Activated naive CD4-positive, alpha-beta T cell treated with anti-CD3 and anti-CD28 coated beads, Interleukin-2, amount 50 U/mL, for 72 hours (primary cell): Measurements from ENCODE around the gene WDR26. TPM values are rescaled to one million over a fixed set of nuclear protein-coding genes. Genes with fewer than 3 reads are reported as not detected.

ENCODE experiments used
- ATAC-seq, 2 donors: fragments of 150-1000 bp; cut with Tn5 transposase; 2 replicates each; pipeline ENCODE4 v1.10.0; 2021; ENCODE audit warnings: mild to moderate bottlenecking in 2 of 2, moderate library complexity in 2 of 2
- DNase-seq, 2 donors: peaks; one replicate each; pipeline ENCODE4 v3.0.0; 2021 to 2022; ENCODE audit warnings: low spot score in 2 of 2
- H3K27ac Mint-ChIP-seq, 2 donors: one replicate each; pipeline ENCODE4 v1.8.0; 2022; ENCODE audit warnings: mild to moderate bottlenecking in 2 of 2, mixed read lengths in 2 of 2
- H3K36me3 Mint-ChIP-seq, 2 donors: one replicate each; pipeline ENCODE4 v1.8.0; 2022; ENCODE audit warnings: mixed read lengths in 2 of 2
- H3K9me3 Mint-ChIP-seq, 2 donors: one replicate each; pipeline ENCODE4 v1.8.0; 2022; ENCODE audit warnings: mixed read lengths in 2 of 2
- total RNA-seq, 2 donors: library from RNA; stranded (reverse); gene quantifications; one replicate each; pipeline ENCODE4 v1.2.3, GENCODE V29; 2022

The WDR26 gene
- total RNA-seq, 2 donors from 2014 or later: 74.3 to 86.3 TPM

DNA sequence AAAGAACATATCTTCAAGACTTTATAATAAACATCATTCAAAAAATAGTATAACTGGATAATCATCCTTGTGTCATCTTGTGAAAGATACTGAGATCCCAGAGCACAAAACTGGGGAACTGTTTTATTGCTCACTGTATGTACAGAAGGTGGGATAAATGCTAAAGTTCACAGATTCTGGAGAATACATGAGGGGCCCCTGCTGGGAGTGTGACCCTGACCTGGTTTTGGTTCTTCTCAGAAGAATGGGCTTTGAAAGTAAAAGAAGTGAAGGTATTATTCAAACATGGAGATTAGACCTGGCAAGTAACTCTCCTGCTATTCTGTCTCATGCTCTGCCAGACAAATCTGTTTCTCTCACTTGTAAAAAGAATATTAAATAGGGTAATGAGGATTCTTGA lies 14.5 kb downstream of the WDR26 start:
- ATAC-seq (no peak), DNase-seq (no peak)
- Mint-ChIP-seq H3K9me3 (no peaks in the 10 kb centered on the region), H3K27ac (no peak overlapping the region), H3K36me3 (peaks cover 8 to 25% of the 10 kb centered on the region in 2 donors)

DNA sequence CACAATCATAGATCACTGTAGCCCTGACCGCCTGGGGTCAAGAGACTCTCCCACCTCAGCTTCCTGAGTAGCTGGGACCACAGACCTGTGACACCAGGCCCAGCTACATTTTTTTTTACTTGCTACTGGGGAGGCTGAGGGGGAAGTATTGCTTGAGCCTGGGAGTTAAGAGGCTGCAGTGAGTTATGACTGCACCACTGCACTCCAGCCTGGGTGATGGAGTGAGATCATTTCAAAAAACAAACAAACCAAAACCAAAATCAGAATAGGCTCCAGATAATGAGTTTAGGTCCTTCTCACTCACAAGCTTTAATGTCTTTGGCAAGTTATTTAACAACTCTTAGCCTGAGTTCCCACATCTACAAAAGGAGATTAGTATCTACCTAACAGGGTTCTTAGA lies 22.8 kb downstream of the WDR26 start:
- H3K27ac Mint-ChIP-seq: no peak overlapping the region
- peaks cover 0 to 7% of the 10 kb centered on the region in 2 donors for H3K36me3 Mint-ChIP-seq
- H3K9me3 Mint-ChIP-seq: no peaks in the 10 kb centered on the region
- ATAC-seq (peak in 1 of 2 donors; percentile 37), DNase-seq (no peak)

DNA sequence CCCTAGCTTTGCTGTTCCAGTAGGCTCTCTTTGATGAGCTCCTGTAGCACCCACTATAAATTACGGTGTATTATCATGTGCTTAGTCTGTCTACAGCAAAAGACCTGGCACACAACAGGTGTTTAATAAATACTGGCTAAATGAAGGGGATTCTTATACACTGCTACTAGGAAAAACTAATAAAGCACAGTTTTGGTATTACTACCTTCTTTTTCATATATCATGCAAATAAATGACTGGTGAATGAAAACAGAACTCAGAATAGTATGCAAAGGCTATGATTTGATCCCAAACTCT lies 26.4 kb downstream of the WDR26 start:
- DNase-seq: no peak
- Mint-ChIP-seq H3K27ac (no peak overlapping the region), H3K9me3 (no peaks in the 10 kb centered on the region), H3K36me3 (peaks cover 8 to 15% of the 10 kb centered on the region in 2 donors)
- no peak for ATAC-seq

DNA sequence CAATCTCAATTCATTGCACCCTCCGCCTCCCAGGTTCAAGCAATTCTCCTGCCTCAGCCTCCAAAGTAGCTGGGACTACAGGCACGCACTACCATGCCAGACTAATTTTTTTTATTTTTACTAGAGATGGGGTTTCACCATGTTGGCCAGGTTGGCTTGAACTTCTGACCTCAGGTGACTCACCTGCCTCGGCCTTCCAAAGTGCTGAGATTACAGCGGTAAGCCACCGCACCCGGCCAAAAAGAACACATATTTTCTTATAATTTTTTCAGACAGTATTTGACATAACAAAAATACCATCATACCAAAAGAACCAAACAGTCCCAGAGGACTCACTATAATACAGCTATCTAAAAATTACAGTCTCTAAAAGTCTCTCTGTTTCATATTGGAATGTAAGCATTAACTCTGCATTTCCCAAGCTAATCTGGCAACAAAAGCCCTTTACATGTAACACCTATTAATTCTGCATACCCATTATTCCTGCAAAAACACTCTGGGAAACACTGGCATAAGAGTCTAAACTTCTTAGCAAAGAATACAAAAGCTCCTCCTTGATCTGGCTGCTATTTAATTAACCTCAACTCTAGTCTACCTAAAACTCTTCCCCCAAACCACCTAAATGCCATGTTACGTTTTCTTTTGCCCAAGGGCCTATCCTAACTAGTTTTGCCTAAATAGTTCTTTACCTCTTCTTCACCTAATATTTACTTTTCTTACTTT lies 26.9 kb downstream of the WDR26 start:
- Mint-ChIP-seq H3K27ac (no peak overlapping the region), H3K36me3 (peaks cover 8 to 15% of the 10 kb centered on the region in 2 donors)

GRCh38 chr1:224406216-224406615 lies 28.4 kb downstream of the WDR26 start:
- no peak for DNase-seq
- no peak for ATAC-seq
- peak overlapping the region; percentile 46 to 69 for H3K27ac Mint-ChIP-seq
- H3K9me3 Mint-ChIP-seq: no peaks in the 10 kb centered on the region
- H3K36me3 Mint-ChIP-seq: peaks cover 8 to 16% of the 10 kb centered on the region in 2 donors

More for the DNA sequence above, 26.9 kb downstream of the WDR26 start:
- DNase-seq: no peak
- ATAC-seq: no peak
- no peaks in the 10 kb centered on the region for H3K9me3 Mint-ChIP-seq

- Mint-ChIP-seq H3K9me3 (no peaks in the 10 kb centered on the region), H3K27ac (peak overlapping the region in 1 of 2 donors; percentile 46), H3K36me3 (peaks cover 8 to 21% of the 10 kb centered on the region in 2 donors)
- no peak for ATAC-seq
- DNase-seq: no peak
Observed at GRCh38 chr1:224405604-224405970, 29.0 kb downstream of the WDR26 start.

DNA sequence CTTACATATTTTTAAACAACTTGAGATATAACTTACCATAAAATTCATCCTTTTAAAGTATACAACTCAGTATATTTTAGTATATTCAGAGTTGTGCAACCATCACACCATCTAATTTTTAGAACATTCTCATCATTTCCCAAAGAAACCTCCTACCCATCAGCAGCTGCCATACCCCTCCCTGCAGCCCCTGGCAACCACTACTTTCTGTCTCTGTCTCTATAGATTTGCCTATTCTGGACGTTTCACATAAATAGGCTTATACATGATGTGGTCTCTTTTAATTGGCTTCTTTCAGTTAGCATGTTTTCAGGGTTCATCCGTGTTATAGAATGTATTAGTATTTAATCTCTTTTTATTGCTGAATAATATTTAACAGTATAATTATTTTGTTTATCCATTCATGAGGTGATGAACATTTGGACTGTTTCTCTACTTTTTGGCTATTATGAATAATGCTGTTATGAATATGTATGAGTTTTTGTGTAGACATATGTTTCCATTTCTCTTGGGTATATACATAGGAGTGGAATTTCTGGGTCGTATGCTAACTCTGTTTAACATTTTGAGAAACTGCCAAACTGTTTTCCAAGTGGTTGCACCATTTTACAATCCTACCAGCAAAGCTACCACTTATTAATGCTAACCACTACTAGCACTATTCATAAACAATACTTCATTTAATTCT lies 29.5 kb downstream of the WDR26 start:
- DNase-seq (no peak), ATAC-seq (no peak)
- peaks cover 8 to 21% of the 10 kb centered on the region in 2 donors for H3K36me3 Mint-ChIP-seq
- peak overlapping the region in 1 of 2 donors; percentile 8 for H3K27ac Mint-ChIP-seq
- H3K9me3 Mint-ChIP-seq: no peaks in the 10 kb centered on the region

GRCh38 chr1:224402472-224403036 lies 32.0 kb downstream of the WDR26 start:
- ATAC-seq: no peak
- no peak overlapping the region for H3K27ac Mint-ChIP-seq
- DNase-seq: no peak
- H3K9me3 Mint-ChIP-seq: no peaks in the 10 kb centered on the region
- peaks cover 8 to 31% of the 10 kb centered on the region in 2 donors for H3K36me3 Mint-ChIP-seq

DNA sequence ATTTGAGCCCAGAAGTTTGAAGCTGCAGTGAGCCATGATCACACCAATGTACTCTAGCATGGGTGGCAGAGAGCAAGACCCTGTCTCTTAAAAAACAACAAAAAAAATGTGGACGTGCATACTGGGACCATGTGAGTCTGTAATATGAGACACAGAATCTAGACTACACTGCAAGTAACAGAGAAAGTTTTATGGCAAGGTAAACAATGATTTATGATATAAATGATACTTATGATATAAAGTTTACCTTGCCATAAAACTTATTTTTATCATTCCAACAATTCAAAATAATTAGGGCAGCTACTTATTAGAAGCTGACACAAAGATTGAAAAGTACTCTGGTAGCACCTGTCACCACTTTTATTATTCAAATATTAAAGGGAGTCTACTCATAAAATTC lies 34.7 kb downstream of the WDR26 start:
- DNase-seq (no peak), ATAC-seq (no peak)
- H3K27ac Mint-ChIP-seq: no peak overlapping the region
- H3K36me3 Mint-ChIP-seq: peaks cover 0 to 28% of the 10 kb centered on the region in 2 donors
- H3K9me3 Mint-ChIP-seq: no peaks in the 10 kb centered on the region

- no peaks in the 10 kb centered on the region for H3K9me3 Mint-ChIP-seq
- peaks cover 7 to 40% of the 10 kb centered on the region in 2 donors for H3K36me3 Mint-ChIP-seq
- ATAC-seq (no peak), DNase-seq (no peak)
- H3K27ac Mint-ChIP-seq: no peak overlapping the region
Observed at GRCh38 chr1:224393294-224393693, 41.3 kb downstream of the WDR26 start.

DNA sequence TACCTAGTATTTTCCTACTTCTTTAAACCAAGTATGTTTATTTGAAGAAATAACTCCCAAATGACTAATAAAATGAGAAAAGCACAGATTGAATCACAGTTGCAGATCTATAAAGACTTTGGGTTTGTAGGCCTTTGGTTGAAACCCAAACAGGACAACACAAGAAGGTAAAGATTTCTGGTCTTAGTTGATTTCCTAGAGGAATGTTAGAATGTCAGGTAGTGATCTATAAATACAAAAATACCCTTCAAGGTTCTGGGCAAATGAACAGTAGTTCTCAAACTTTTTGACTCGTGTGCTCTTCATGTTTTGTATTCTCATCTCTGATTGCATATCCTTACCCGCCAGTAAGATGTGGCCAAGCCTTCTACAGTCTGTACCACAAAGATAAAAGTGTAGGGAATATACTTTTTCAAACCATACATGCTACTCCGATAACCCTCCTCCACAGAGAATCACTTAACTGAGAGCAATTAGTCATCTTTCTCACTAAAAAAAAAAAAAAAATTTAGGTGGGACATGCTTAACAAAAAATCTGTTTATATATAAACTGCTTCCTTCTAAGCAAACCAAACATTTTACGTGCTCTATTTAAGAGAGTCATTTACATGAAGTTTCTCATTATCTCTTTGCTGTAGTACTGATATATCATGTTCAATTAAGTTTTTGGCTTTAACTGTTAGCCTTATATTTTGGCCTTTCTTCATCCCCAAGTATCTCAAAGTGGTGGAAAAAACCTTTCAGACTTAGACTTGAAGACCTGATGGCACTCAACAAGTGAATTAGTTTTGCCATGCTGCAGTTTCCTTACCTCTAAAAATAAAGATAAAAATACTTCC lies 42.0 kb downstream of the WDR26 start:
- peaks cover 7 to 40% of the 10 kb centered on the region in 2 donors for H3K36me3 Mint-ChIP-seq
- no peaks in the 10 kb centered on the region for H3K9me3 Mint-ChIP-seq
- H3K27ac Mint-ChIP-seq: no peak overlapping the region
- DNase-seq (no peak), ATAC-seq (peak; percentile 73 to 86)

- no peaks in the 10 kb centered on the region for H3K9me3 Mint-ChIP-seq
- H3K36me3 Mint-ChIP-seq: peaks cover 7 to 28% of the 10 kb centered on the region in 2 donors
- no peak for ATAC-seq
- no peak overlapping the region for H3K27ac Mint-ChIP-seq
- DNase-seq: no peak
Observed at GRCh38 chr1:224390517-224390916, 44.1 kb downstream of the WDR26 start.

- DNase-seq: no peak
- Mint-ChIP-seq H3K36me3 (peaks cover 7 to 19% of the 10 kb centered on the region in 2 donors), H3K27ac (peak overlapping the region in 1 of 2 donors; percentile 9), H3K9me3 (no peaks in the 10 kb centered on the region)
- ATAC-seq: no peak
Observed at GRCh38 chr1:224387943-224388342, 46.7 kb downstream of the WDR26 start.

DNA sequence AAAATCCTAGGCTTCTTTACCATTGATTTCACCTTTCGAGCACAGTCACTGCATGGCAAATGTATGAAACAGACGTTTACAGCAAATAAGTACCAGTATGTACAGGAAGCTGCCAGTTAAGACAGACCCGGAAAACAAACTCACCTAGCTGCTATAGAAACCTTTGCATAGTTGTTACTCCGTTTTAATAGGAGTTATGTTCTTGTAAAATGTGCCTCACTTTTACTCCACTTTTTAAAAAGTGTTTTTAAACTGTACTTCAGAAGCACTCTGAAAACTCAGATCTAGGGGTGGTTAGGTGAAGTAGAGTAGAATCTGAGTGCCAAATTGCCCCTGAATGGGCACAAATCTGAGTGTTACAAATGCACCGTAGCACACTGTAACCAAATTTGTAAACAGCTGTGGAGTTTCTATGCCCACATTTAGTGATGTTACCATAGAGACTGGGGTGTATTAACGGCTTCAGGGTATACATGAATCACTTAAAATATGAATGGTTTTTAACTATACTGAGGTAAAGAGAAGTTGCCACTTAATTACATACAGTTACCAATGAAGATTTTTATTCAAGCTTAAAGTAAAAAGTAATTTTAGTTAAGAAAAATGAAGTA lies 47.2 kb downstream of the WDR26 start:
- Mint-ChIP-seq H3K36me3 (peaks cover 7 to 14% of the 10 kb centered on the region in 2 donors), H3K9me3 (no peaks in the 10 kb centered on the region)
- ATAC-seq: peak in 1 of 2 donors; percentile 66

GRCh38 chr1:224383218-224383617 lies 51.4 kb downstream of the WDR26 start:
- DNase-seq (no peak), ATAC-seq (no peak)
- peaks cover 0 to 8% of the 10 kb centered on the region in 2 donors for H3K36me3 Mint-ChIP-seq
- no peak overlapping the region for H3K27ac Mint-ChIP-seq
- H3K9me3 Mint-ChIP-seq: no peaks in the 10 kb centered on the region

More for the DNA sequence above, 47.2 kb downstream of the WDR26 start:
- H3K27ac Mint-ChIP-seq: no peak overlapping the region
- DNase-seq: no peak

DNA sequence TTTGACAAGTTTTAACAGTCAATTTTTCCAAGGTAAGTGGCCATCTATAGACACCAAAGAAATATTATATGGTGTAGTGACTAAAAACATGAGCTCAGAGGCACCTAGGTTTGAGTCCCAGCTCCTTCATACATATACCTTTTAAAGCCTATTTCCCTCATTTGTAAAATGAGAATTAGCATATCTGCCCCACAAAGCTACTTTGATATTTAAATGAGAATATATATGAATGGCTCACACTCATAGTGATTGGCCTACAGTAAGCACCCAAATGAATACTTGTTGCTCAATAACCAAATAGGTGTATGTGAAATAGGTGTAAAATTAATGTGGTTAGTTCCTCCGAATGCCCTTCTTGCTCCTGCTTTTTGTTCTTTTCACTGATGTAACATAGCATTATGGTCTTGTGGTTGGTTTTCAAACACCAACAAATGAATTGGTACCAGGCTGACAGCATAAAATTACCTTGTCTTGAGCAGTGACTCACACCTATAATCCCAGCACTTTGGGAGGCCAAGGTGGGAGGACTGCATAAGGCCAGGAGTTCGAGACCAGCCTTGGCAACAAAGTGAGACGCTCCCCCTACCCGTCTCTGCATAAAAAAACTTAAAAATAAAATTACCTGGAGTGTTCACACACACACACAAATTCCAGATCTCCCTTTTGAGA lies 52.6 kb downstream of the WDR26 start:
- peak overlapping the region; percentile 63 to 86 for H3K27ac Mint-ChIP-seq
- DNase-seq (no peak), ATAC-seq (peak; percentile 70 to 80)
- no peaks in the 10 kb centered on the region for H3K9me3 Mint-ChIP-seq
- peaks cover 6 to 18% of the 10 kb centered on the region in 2 donors for H3K36me3 Mint-ChIP-seq
